Kidney epithelial cell (primary cell): ENCODE data around the gene KCTD16. TPM values are rescaled to one million over a fixed set of nuclear protein-coding genes. Genes with fewer than 3 reads are reported as not detected.

Experiments
- DNase-seq: peaks from one replicate; pipeline ENCODE4 v3.0.0-alpha.2; 2010; ENCODE audit warnings: low read depth
- H3K27me3 ChIP-seq: 2 replicates; pipeline ENCODE4 v1.6.0; 2011; ENCODE audit warnings: low read length; ENCODE audit not compliant: control insufficient read depth, insufficient read depth
- H3K36me3 ChIP-seq: 2 replicates; pipeline ENCODE4 v1.5.1; 2011; ENCODE audit warnings: low read length; ENCODE audit not compliant: control insufficient read depth, insufficient read depth
- H3K4me3 ChIP-seq: 2 replicates; pipeline ENCODE4 v1.5.1; 2011; ENCODE audit warnings: low read depth, mild to moderate bottlenecking, control low read depth, low read length
- CTCF ChIP-seq: IDR thresholded peaks from 2 replicates; pipeline ENCODE4 v1.5.1; 2011; ENCODE audit warnings: mild to moderate bottlenecking, moderate library complexity, low read length, control low read depth, inconsistent platforms; ENCODE audit not compliant: insufficient read depth, poor library complexity, severe bottlenecking
- total RNA-seq: library from RNA; depleted of rRNA; stranded (reverse); fragments of >200 nt; gene quantifications from 2 replicates; pipeline ENCODE4 v1.2.3, GENCODE V29; 2015

The KCTD16 gene
- total RNA-seq, 1 donor from 2014 or later, result 1.4 TPM

GRCh38 chr5:144531188-144531587 is 360.5 kb downstream of the KCTD16 start:
- Histone ChIP-seq H3K27me3 (no peaks in the 10 kb centered on the region), H3K4me3 (no peak overlapping the region), H3K36me3 (no peaks in the 10 kb centered on the region)
- TF ChIP-seq CTCF, result no peak
- DNase-seq, result no peak

Other genes with a start within 250 kb of the KCTD16 start
- 41.1 and 68.5 TPM in 2 replicates for gene YIPF5, start 214 bp upstream of the KCTD16 start, total RNA-seq